Measurements from ENCODE around the gene C17orf100.

The C17orf100 gene

GRCh38 chr17:6696906-6697305, 45.3 kb downstream of the C17orf100 start:
- no peak for TF ChIP-seq CTCF (IDR thresholded peaks at IDR 0.05; ENCODE audit: extremely low read depth, insufficient read depth, missing control alignments)
- in situ Hi-C loops (cut with MboI; ENCODE audit: low pct_unique_long_range_greater_than_20kb, low sequenced_read_pairs, unreplicated experiment) = no loop called here
- no peak for DNase-seq (ENCODE audit: low spot score)

- in situ Hi-C loops (cut with MboI; ENCODE audit: low pct_unique_long_range_greater_than_20kb, low sequenced_read_pairs, unreplicated experiment) = no loop called here
- TF ChIP-seq CTCF (IDR thresholded peaks at IDR 0.05; ENCODE audit: extremely low read depth, insufficient read depth, missing control alignments) = no peak
- no peak for DNase-seq (ENCODE audit: low spot score)
These were observed 46.4 kb downstream of the C17orf100 start for GRCh38 chr17:6698004-6698403.

GRCh38 chr17:6699997-6700947, 48.7 kb downstream of the C17orf100 start:
- DNase-seq (ENCODE audit: low spot score) = no peak
- in situ Hi-C loops (cut with MboI; ENCODE audit: low pct_unique_long_range_greater_than_20kb, low sequenced_read_pairs, unreplicated experiment) = no loop called here
- no peak for TF ChIP-seq CTCF (IDR thresholded peaks at IDR 0.05; ENCODE audit: extremely low read depth, insufficient read depth, missing control alignments)

GRCh38 chr17:6700948-6701307, 49.4 kb downstream of the C17orf100 start:
- no peak for TF ChIP-seq CTCF (IDR thresholded peaks at IDR 0.05; ENCODE audit: extremely low read depth, insufficient read depth, missing control alignments)
- no peak for DNase-seq (ENCODE audit: low spot score)
- in situ Hi-C loops (cut with MboI; ENCODE audit: low pct_unique_long_range_greater_than_20kb, low sequenced_read_pairs, unreplicated experiment) = no loop called here

GRCh38 chr17:6701719-6702118, 50.2 kb downstream of the C17orf100 start:
- in situ Hi-C loops (cut with MboI; ENCODE audit: low pct_unique_long_range_greater_than_20kb, low sequenced_read_pairs, unreplicated experiment) = no loop called here
- TF ChIP-seq CTCF (IDR thresholded peaks at IDR 0.05; ENCODE audit: extremely low read depth, insufficient read depth, missing control alignments) = peak; percentile 57
- peak; percentile 66 for DNase-seq (ENCODE audit: low spot score)

GRCh38 chr17:6702567-6703215, 51.1 kb downstream of the C17orf100 start:
- in situ Hi-C loops (cut with MboI; ENCODE audit: low pct_unique_long_range_greater_than_20kb, low sequenced_read_pairs, unreplicated experiment) = no loop called here
- DNase-seq (ENCODE audit: low spot score) = no peak
- no peak for TF ChIP-seq CTCF (IDR thresholded peaks at IDR 0.05; ENCODE audit: extremely low read depth, insufficient read depth, missing control alignments)

Data from GM13977 (cell line).